GM12878 (cell line): ENCODE measurements around the gene SRCIN1. TPM values are rescaled to one million over a fixed set of nuclear protein-coding genes. Genes with fewer than 3 reads are reported as not detected.
A peak's percentile ranks its signal among the peaks of the same experiment; 100 is the strongest.

Source experiments
- ATAC-seq: fragments of 200-7000 bp; cut with Tn5 transposase; 3 replicates; pipeline ENCODE4 v1.9.1; 2020; ENCODE audit warnings: mild to moderate bottlenecking, moderate library complexity
- BruUV-seq: library from RNA; stranded (reverse); fragments of 400-500 nt; replicated peaks from 2 replicates; lab custom pipeline; 2021; lab: Mats Ljungman, UMichigan
- CTCF ChIA-PET: fragments of 300-600 bp; sonication (Branson Sonifier 250); formaldehyde crosslinking; extraction: SDS; loops from one replicate; lab custom pipeline; 2021; ENCODE audit warnings: inconsistent platforms; lab: Yijun Ruan, JAX
- POLR2A ChIA-PET: fragments of 350-600 bp; formaldehyde crosslinking; extraction: SDS; loops from one replicate; lab custom pipeline; 2021; ENCODE audit warnings: inconsistent platforms; lab: Charles Lee
- RAD21 ChIA-PET: fragments of 300-600 bp; sonication (Branson Sonifier 250); formaldehyde crosslinking; loops from one replicate; lab custom pipeline; 2023; ENCODE audit warnings: antibody characterized with exemption; ENCODE audit not compliant: unreplicated experiment; lab: Charles Lee
- SMC1A ChIA-PET: fragments of 300-600 bp; sonication (Branson Sonifier 250); formaldehyde crosslinking; loops from one replicate; lab custom pipeline; 2023; ENCODE audit not compliant: unreplicated experiment, uncharacterized antibody; lab: Charles Lee
- DNase-seq: peaks from one replicate; pipeline ENCODE4 v3.0.0-alpha.2; 2011; ENCODE audit warnings: low read depth, low spot score
- FAIRE-seq: peaks from 3 replicates; lab custom pipeline; 2011; peaks lifted over from hg19 to GRCh38; lab: Jason Lieb, UNC
- H2AFZ ChIP-seq: 2 replicates; pipeline ENCODE4 v1.6.0; 2011; ENCODE audit warnings: low read depth, low read length, control low read depth; ENCODE audit not compliant: control insufficient read depth
- H3K27ac ChIP-seq: 2 replicates; pipeline ENCODE4 v1.5.1; 2011; ENCODE audit warnings: control low read depth; ENCODE audit not compliant: control insufficient read depth, insufficient read depth
- H3K27me3 ChIP-seq, 2 experiments: replicated peaks in 1 of 2; 2 replicates each; pipeline versions ENCODE4 v1.6.0 to v1.6.1; 2011; ENCODE audit warnings: low read length in 1 of 2; ENCODE audit not compliant: control insufficient read depth in 2 of 2, insufficient read depth in 2 of 2
- H3K36me3 ChIP-seq, 2 experiments: 2 replicates each; pipeline ENCODE4 v1.5.1; 2011; ENCODE audit warnings: low read length in 1 of 2; ENCODE audit not compliant: control insufficient read depth in 2 of 2, insufficient read depth in 2 of 2
- H3K4me1 ChIP-seq: 2 replicates; pipeline ENCODE4 v1.6.1; 2011; ENCODE audit warnings: mild to moderate bottlenecking, low read length, moderate library complexity, mixed read lengths; ENCODE audit not compliant: control insufficient read depth, insufficient read depth
- H3K4me2 ChIP-seq: 2 replicates; pipeline ENCODE4 v1.6.0; 2011; ENCODE audit warnings: control low read depth; ENCODE audit not compliant: control insufficient read depth, insufficient read depth
- H3K4me3 ChIP-seq: fragments of 200-600 bp; sonication (generic); 2 replicates; pipeline ENCODE4 v1.5.1; 2016
- H3K79me2 ChIP-seq: 2 replicates; pipeline ENCODE4 v1.6.0; 2011; ENCODE audit warnings: low read length; ENCODE audit not compliant: control insufficient read depth, insufficient read depth
- H3K9ac ChIP-seq: 2 replicates; pipeline ENCODE4 v1.8.0; 2011; ENCODE audit warnings: low read length, control low read depth, mixed read lengths; ENCODE audit not compliant: control insufficient read depth, insufficient read depth
- H3K9me3 ChIP-seq: replicated peaks from 3 replicates; pipeline ENCODE4 v1.5.1; 2011; ENCODE audit warnings: mild to moderate bottlenecking, low read length; ENCODE audit not compliant: control insufficient read depth, insufficient read depth
- H4K20me1 ChIP-seq: 2 replicates; pipeline ENCODE4 v1.6.0; 2011; ENCODE audit not compliant: control insufficient read depth, insufficient read depth
- FOXK2 ChIP-seq: fragments of 450-650 bp; IDR thresholded peaks from 2 replicates; pipeline ENCODE4 v1.6.1; 2017; ENCODE audit warnings: mild to moderate bottlenecking, moderate library complexity
- MXI1 ChIP-seq: fragments of 150-350 bp; IDR thresholded peaks from 2 replicates; pipeline ENCODE4 v1.6.1; 2011; ENCODE audit warnings: low read depth, mild to moderate bottlenecking, inconsistent platforms, low read length, improper control_type of control experiment
- NFXL1 ChIP-seq: fragments of 450-650 bp; IDR thresholded peaks from 2 replicates; pipeline ENCODE4 v1.6.1; 2017; ENCODE audit warnings: antibody characterized with exemption, mild to moderate bottlenecking, borderline replicate concordance
- RAD21 ChIP-seq: IDR thresholded peaks from 2 replicates; pipeline ENCODE4 v1.6.1; 2011; ENCODE audit warnings: mild to moderate bottlenecking, low read depth, low read length, moderate library complexity; ENCODE audit not compliant: insufficient read depth
- RBBP5 ChIP-seq: fragments of 200-600 bp; sonication (generic); conservative IDR thresholded peaks from 2 replicates; pipeline ENCODE4 v1.6.1; 2016
- SUPT20H ChIP-seq: IDR thresholded peaks from 2 replicates; pipeline ENCODE4 v1.6.1; 2011; ENCODE audit warnings: low read depth, mild to moderate bottlenecking, low read length, moderate library complexity, borderline replicate concordance; ENCODE audit not compliant: control insufficient read depth
- TCF3 ChIP-seq: IDR thresholded peaks from 2 replicates; pipeline ENCODE4 v1.6.1; 2012; ENCODE audit warnings: low read depth, mild to moderate bottlenecking, low read length, borderline replicate concordance; ENCODE audit not compliant: insufficient read depth
- ZNF24 ChIP-seq: fragments of 450-650 bp; IDR thresholded peaks from 2 replicates; pipeline ENCODE4 v1.6.1; 2017; ENCODE audit warnings: antibody characterized with exemption, mild to moderate bottlenecking
- WGBS: methylation state at CpG from one replicate; pipeline ENCODE4 v1.1.6; 2016; ENCODE audit warnings: low lambda C conversion rate; ENCODE audit not compliant: insufficient replicate concordance, insufficient coverage; ENCODE audit errors: missing lambda C conversion rate; 5-methylcytosine and 5-hydroxymethylcytosine counted together
- in situ Hi-C: fragments of 300-500 bp; cut with MboI; formaldehyde crosslinking; loops from 9 replicates; pipeline ENCODE4 v1.14.3; 2018; ENCODE audit warnings: mixed read lengths
- intact Hi-C: fragments of 100-400 bp; cut with micrococcal nuclease; formaldehyde crosslinking; loops from one replicate; pipeline ENCODE4 v1.14.2; 2022; ENCODE audit not compliant: unreplicated experiment
- polyA plus RNA-seq, 11 experiments: library from polyadenylated mRNA; depleted of rRNA in 4 of 11; unstranded in 6 of 11; stranded (reverse) in 5 of 11; fragments of >200 nt; fragmentation: Nextera tagmentation in 4 of 11; fragmentation: Illumina TruSeq in 1 of 11; extraction: Ambion mirVana in 4 of 11; extraction: Trizol in 1 of 11; gene quantifications; 1 replicate in 1 of 11; 2 replicates in 10 of 11; pipeline versions ENCODE4 v1.2.1 to v1.2.3, GENCODE V29; 2011 to 2016; ENCODE audit warnings: inconsistent platforms in 2 of 11, missing spikeins in 2 of 11, low read depth in 1 of 11
- total RNA-seq, 4 experiments: library from RNA; depleted of rRNA in 3 of 4; stranded (reverse); fragments of >200 nt in 3 of 4; fragmentation: Illumina TruSeq in 1 of 4; extraction: Trizol in 1 of 4; gene quantifications; 2 replicates each; pipeline versions ENCODE4 v1.2.1 to v1.2.3, GENCODE V29; 2013 to 2021
- TF ChIP-seq, protein P1 (sequence below): fragments of 450-650 bp; IDR thresholded peaks from 2 replicates; pipeline ENCODE4 v1.6.1; 2017; ENCODE audit warnings: mild to moderate bottlenecking, low read depth, inconsistent platforms; ENCODE audit not compliant: poor library complexity, severe bottlenecking
- TF ChIP-seq, protein P2 (sequence below): fragments of 450-650 bp; IDR thresholded peaks from 2 replicates; pipeline ENCODE4 v1.6.1; 2018; ENCODE audit warnings: borderline replicate concordance, mild to moderate bottlenecking; ENCODE audit not compliant: partially characterized antibody
- TF ChIP-seq, protein P3 (sequence below): fragments of 450-650 bp; IDR thresholded peaks from 2 replicates; pipeline ENCODE4 v1.6.1; 2018; ENCODE audit warnings: mild to moderate bottlenecking, low read depth, moderate library complexity; ENCODE audit not compliant: partially characterized antibody
- TF ChIP-seq, protein P4 (sequence below): fragments of 450-650 bp; IDR thresholded peaks from 2 replicates; pipeline ENCODE4 v1.6.1; 2016; ENCODE audit warnings: mild to moderate bottlenecking

Gene SRCIN1
- total and polyA plus RNA-seq, 10 of the 15 experiments (the other 5 are each of a cell fraction or from before 2014, with no cell fraction given), result under 0.01 to 0.74 (median 0.20) TPM; not detected in 3

DNA sequence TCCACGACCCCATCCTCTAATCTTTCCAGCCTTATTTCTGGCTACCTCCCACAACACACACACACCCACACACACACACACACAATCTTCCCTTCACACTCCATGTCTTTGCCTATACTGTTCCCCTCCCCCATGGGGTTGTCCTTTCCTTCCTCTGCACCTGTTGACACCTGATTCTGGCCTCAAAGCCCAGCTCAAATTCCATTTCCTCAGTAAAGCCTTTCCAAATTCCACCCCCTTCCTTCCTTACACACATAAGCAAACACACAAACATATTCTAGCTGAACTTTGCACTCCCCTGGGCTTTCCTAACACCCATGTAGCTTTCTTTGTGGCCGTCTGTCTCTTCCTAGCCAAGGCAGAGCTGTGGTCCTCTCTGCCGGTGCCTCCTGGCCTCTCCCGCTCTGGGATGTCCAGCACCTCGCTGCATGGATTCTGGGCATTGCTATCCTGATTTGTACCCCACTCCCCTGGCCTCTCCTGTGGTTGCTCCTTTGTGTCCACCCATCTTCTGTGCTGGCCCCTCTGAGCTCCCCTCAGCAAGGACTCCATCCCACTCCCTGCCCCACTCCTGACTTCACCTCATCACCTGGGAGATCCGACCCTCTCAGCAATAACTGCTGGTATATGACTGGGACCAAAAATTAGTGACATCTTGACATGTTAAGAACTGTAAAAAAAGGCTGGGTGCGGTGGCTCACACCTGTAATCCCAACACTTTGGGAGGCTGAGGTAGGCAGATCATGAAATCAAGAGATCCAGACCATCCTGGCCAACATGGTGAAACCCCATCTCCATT, 8.4 kb upstream of the SRCIN1 start (continued):
- peak; percentile 40; the same call in 1 of the 2 replicates for TF ChIP-seq FOXK2
- TF ChIP-seq MXI1, result no peak
- TF ChIP-seq TCF3, result no peak
- TF ChIP-seq, protein P1, sequence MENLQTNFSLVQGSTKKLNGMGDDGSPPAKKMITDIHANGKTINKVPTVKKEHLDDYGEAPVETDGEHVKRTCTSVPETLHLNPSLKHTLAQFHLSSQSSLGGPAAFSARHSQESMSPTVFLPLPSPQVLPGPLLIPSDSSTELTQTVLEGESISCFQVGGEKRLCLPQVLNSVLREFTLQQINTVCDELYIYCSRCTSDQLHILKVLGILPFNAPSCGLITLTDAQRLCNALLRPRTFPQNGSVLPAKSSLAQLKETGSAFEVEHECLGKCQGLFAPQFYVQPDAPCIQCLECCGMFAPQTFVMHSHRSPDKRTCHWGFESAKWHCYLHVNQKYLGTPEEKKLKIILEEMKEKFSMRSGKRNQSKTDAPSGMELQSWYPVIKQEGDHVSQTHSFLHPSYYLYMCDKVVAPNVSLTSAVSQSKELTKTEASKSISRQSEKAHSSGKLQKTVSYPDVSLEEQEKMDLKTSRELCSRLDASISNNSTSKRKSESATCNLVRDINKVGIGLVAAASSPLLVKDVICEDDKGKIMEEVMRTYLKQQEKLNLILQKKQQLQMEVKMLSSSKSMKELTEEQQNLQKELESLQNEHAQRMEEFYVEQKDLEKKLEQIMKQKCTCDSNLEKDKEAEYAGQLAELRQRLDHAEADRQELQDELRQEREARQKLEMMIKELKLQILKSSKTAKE, result no peak

- Histone ChIP-seq H3K27me3 (no peaks in the 10 kb centered on the region), H3K4me1 (peaks cover 9% of the 10 kb centered on the region), H3K36me3 (no peaks in the 10 kb centered on the region), H3K4me3 (no peak overlapping the region), H2AFZ (no peak overlapping the region), H4K20me1 (no peaks in the 10 kb centered on the region), H3K27ac (no peak overlapping the region), H3K4me2 (no peak overlapping the region), H3K79me2 (no peaks in the 10 kb centered on the region), H3K9me3 (peaks cover 5% of the 10 kb centered on the region; the same call in 2 of the 3 replicates), H3K9ac (no peak overlapping the region)
- SMC1A ChIA-PET, result no interaction called here
- 93% methylated on average over 2 of the region's 2 CpGs for WGBS
- DNase-seq (no peak), FAIRE-seq (no peak), ATAC-seq (no peak)
- POLR2A ChIA-PET, result no interaction called here
- TF ChIP-seq NFXL1, result no peak
- TF ChIP-seq, protein P2, sequence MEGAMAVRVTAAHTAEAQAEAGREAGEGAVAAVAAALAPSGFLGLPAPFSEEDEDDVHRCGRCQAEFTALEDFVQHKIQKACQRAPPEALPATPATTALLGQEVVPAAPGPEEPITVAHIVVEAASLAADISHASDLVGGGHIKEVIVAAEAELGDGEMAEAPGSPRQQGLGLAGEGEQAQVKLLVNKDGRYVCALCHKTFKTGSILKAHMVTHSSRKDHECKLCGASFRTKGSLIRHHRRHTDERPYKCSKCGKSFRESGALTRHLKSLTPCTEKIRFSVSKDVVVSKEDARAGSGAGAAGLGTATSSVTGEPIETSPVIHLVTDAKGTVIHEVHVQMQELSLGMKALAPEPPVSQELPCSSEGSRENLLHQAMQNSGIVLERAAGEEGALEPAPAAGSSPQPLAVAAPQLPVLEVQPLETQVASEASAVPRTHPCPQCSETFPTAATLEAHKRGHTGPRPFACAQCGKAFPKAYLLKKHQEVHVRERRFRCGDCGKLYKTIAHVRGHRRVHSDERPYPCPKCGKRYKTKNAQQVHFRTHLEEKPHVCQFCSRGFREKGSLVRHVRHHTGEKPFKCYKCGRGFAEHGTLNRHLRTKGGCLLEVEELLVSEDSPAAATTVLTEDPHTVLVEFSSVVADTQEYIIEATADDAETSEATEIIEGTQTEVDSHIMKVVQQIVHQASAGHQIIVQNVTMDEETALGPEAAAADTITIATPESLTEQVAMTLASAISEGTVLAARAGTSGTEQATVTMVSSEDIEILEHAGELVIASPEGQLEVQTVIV, result no peak
- TF ChIP-seq, protein P3, sequence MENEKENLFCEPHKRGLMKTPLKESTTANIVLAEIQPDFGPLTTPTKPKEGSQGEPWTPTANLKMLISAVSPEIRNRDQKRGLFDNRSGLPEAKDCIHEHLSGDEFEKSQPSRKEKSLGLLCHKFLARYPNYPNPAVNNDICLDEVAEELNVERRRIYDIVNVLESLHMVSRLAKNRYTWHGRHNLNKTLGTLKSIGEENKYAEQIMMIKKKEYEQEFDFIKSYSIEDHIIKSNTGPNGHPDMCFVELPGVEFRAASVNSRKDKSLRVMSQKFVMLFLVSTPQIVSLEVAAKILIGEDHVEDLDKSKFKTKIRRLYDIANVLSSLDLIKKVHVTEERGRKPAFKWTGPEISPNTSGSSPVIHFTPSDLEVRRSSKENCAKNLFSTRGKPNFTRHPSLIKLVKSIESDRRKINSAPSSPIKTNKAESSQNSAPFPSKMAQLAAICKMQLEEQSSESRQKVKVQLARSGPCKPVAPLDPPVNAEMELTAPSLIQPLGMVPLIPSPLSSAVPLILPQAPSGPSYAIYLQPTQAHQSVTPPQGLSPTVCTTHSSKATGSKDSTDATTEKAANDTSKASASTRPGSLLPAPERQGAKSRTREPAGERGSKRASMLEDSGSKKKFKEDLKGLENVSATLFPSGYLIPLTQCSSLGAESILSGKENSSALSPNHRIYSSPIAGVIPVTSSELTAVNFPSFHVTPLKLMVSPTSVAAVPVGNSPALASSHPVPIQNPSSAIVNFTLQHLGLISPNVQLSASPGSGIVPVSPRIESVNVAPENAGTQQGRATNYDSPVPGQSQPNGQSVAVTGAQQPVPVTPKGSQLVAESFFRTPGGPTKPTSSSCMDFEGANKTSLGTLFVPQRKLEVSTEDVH, result no peak
- TF ChIP-seq SUPT20H, result no peak
- no peak for TF ChIP-seq ZNF24
- no peak for TF ChIP-seq RAD21
- TF ChIP-seq RBBP5, result no peak
- TF ChIP-seq, protein P4, sequence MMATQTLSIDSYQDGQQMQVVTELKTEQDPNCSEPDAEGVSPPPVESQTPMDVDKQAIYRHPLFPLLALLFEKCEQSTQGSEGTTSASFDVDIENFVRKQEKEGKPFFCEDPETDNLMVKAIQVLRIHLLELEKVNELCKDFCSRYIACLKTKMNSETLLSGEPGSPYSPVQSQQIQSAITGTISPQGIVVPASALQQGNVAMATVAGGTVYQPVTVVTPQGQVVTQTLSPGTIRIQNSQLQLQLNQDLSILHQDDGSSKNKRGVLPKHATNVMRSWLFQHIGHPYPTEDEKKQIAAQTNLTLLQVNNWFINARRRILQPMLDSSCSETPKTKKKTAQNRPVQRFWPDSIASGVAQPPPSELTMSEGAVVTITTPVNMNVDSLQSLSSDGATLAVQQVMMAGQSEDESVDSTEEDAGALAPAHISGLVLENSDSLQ, result no peak
- BruUV-seq, result no TSS peak
- intact Hi-C loops (no loop called here), in situ Hi-C loops (no loop called here)
- CTCF ChIA-PET, result interaction anchor here (1.0 to 1.8 kb wide), 3 partner anchors 50 to 55 kb away, joined by 4 to 5 read pairs (median 4); no protein-coding TSS in a partner anchor
- RAD21 ChIA-PET, result no interaction called here
Observed at GRCh38 chr17:38613525-38613980, 7.8 kb upstream of the SRCIN1 start.
